ENCODE results near the gene GRID1.

- TF ChIP-seq ZNF645 (tag by site-specific recombination; IDR thresholded peaks at IDR 0.05) (no peak), ZBTB11 (tag by site-specific recombination; conservative IDR thresholded peaks at IDR 0.05; ENCODE audit: low read depth) (no peak), CTCF (tag by site-specific recombination; IDR thresholded peaks at IDR 0.05) (no peak), KLF16 (tag by site-specific recombination; IDR thresholded peaks at IDR 0.05) (no peak), BCL11A (tag by site-specific recombination; IDR thresholded peaks at IDR 0.05; ENCODE audit: low read depth) (no peak), MZF1 (tag by site-specific recombination; IDR thresholded peaks at IDR 0.05; ENCODE audit: borderline replicate concordance) (no peak), SETDB1 (IDR thresholded peaks at IDR 0.05; ENCODE audit: insufficient read length, low read length) (no peak), SP2 (tag by site-specific recombination; IDR thresholded peaks at IDR 0.05) (no peak), ZNF416 (tag by site-specific recombination; IDR thresholded peaks at IDR 0.05) (no peak), ZNF140 (tag by site-specific recombination; IDR thresholded peaks at IDR 0.05) (no peak)
These were observed 30.8 kb downstream of the GRID1 start for GRCh38 chr10:86335831-86336230.
